Activated T-cell treated with anti-CD3 and anti-CD28 coated beads for 24 hours (primary cell): ENCODE measurements around the gene ZMYM2.
"Not testable (repeated sequence)": the region's sequence is repeated elsewhere in the genome, so short reads cannot be mapped to it uniquely, and the experiment has no call there.

Experiments
- DNase-seq: peaks from one replicate; pipeline ENCODE4 v3.0.0-alpha.2; 2020; ENCODE audit warnings: low read depth

The ZMYM2 gene

DNA sequence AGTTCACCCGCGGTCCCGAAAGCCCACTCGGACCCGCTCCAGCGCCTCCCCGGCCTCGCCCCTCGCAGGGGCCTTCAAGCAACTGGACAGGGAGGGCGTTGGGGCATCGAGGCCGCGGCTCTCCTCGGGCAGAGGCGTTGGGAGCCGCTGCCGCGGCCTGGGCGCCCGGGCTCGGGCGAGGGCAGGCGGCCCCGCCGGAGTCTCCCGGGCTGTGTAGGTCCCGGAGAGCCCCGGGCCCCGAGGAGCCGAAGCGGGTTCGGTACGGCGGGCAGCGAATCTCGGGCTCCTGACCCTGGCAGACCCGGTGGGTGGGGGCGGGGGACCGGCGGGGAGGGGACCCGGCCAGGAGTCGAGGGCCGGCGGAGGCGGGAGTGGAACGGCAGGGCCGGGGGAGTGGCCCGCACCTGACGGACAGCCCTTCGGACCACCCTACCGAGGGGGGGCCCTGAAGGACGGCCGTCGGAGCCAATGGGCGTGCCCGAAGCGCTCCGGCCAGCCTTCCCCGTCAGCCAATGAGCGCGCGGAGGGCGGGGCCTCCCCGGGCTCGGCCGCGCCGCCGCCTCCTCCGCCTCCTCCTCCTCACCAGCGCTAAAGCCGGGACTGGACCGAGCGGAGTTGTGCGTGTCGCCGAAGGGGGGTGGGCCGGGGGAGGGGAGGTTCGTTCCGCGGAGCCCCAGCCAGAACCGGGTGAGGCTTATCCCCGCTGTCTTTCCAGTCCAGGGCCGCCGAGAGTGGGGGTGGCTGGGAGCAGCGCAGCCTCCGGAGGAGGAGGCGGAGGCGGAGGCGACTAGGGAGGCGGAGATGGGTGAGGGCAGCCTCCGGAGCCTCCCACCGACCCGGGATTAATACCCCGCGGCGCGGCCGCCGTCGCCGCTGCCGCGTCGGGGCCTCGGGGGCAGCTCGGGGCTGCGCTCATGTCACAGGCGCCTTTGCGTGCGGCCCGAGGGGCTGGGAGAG, at the start of gene ZMYM2:
TSS of gene ZMYM2 (plus strand) at position 573 of the 957 bp plus-strand sequence. CDS start 34,346 bp downstream, outside the sequence.
- DNase-seq, result peak; percentile 96

DNA sequence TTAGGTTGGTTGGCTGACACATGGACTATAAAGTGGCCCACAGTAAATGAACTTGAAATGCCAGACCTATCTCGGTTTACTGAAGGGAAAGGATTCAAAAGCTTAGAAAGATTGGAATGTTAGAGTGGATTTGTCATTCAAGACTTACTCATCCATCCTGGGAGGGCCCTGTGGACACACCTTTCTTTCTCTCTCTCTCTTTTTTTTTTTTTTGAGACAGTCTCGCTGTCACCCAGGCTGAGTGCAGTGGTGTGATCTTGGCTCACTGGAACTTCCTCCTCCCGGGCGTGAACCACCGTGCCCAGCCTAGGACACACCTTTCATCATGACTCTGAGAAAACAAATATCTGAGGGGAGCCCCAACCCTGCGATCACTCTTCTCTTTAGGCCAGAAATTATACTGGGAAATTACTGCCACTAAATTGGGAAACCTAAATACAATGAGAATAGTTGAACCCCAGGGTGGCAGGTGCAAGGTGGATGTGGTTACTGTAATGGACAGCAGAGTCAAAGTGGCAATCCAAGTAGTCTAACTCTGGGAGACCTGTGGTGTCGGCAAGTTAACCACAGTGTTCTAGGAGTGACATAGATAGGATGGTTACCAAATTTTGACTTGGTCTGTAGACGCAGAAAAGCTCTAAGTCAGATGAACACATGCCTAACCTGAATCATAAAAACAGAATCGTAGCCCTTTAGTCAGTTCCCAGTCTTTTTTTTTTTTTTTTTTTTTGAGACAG, 48.0 kb upstream of the ZMYM2 start:
- no peak for DNase-seq

DNA sequence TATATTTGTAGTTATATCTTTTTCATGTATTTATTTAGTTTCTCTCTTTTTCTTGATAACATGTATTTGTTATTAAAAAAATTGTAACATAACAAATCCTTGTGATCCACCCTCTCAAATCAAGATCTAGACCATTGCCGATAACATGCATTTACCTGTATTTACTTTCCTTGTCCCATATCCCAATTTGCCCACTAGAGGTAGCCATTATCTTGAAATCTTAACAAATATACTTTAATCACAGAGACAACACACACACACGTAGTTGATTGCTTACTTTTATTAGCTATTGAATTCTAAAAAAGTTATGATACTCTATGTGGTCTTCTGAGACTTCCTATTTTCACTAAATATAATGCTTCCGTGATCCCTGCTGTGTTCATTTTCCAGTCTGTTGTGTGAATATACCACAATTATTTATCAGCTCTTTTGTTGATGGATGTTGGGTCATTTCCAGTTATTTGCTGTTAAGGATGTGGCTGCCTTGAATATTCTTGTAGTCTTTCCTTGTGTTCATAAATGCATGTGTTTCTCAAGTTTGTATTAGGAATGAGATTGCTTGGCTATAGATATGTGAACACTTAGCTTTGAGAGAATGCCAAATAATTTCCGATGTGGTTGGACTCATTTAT, 31.3 kb upstream of the ZMYM2 start:
- DNase-seq, result no peak

DNA sequence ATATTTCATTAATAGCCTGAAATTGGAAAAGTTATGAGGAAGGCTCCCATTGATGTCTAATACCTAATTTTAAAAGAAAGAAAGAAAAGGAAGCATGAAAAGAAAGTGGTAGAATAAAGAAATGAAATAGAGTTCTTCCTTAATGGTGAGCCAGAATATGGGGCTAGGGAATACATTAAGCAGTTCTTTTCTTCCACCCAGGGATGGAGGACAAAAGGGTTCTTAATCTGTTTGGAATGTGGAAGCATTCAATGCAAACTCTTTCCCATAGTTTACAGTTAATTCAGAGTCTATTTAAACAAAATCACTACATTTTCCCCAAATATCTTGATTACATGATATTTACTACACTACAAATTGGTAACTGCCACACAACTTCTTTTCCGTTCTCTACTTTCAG, 18.4 kb upstream of the ZMYM2 start:
- DNase-seq, result no peak

DNA sequence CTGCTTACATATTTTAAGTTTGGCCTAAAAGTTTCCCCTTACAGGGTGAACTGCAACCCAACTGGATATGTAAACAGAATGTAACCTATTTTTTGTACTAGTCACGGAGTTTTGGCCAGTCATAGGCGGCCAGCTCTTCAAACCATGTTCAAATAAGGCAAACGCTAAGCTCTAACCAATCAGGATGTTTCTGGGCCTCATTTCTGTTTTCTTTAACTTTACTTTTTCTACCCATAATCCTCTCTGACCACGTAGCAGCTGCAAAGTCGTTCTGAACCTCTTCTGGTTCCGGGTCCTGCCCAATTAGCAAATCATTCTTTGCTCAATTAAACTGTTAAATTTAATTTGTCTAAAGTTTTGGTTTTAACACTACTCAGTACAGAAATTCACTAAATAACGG, 8.2 kb upstream of the ZMYM2 start:
- DNase-seq, result no peak

DNA sequence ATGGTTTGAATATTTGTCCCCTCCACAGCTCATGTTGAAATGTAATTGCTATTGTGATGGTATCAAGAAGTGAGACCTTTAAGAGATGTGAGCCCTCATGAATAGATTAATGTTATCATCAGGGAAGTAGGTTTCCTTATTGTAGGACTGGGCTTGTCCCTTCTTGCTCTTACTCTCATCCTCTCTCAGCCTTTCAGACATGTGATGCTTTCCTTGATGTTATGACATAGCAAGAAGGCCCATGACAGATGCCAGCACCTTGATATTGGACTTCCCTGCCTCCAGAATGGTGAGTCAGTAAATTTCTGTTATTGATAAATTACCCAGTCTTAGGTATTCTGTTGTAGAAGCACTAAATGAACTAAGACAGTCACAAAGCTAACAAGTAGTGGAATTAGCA, 5.7 kb upstream of the ZMYM2 start:
- no peak for DNase-seq

DNA sequence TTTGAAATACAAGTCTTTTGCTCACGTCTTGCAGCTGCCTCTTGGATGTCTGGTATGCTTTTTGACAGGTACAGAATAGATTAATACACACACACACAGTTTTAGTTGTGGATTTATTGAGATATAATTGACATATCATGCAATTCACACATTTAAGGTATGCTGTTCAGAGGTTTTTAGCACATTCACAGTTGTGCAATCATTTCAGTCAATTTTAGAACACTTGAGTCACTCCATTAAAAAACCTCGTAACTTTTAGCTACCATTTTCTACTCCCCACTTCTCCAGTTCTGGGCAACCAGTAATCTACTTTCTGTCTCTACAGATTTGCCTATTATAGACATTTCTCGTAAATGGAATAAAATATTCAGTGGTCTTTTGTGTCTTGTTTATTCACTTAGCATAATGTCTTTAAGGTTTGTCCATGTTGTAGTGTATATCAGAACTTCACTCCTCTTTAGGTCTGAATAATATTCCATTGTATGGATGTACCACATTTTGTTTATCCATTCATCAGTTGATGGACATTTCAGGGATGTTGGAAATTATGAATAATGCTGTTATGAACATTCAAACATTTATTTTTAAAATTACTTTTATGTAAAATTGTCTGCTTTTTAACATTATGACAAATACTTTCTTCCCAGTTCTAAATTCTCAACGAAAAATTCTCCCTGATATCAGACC, 2.5 kb upstream of the ZMYM2 start:
- no peak for DNase-seq

DNA sequence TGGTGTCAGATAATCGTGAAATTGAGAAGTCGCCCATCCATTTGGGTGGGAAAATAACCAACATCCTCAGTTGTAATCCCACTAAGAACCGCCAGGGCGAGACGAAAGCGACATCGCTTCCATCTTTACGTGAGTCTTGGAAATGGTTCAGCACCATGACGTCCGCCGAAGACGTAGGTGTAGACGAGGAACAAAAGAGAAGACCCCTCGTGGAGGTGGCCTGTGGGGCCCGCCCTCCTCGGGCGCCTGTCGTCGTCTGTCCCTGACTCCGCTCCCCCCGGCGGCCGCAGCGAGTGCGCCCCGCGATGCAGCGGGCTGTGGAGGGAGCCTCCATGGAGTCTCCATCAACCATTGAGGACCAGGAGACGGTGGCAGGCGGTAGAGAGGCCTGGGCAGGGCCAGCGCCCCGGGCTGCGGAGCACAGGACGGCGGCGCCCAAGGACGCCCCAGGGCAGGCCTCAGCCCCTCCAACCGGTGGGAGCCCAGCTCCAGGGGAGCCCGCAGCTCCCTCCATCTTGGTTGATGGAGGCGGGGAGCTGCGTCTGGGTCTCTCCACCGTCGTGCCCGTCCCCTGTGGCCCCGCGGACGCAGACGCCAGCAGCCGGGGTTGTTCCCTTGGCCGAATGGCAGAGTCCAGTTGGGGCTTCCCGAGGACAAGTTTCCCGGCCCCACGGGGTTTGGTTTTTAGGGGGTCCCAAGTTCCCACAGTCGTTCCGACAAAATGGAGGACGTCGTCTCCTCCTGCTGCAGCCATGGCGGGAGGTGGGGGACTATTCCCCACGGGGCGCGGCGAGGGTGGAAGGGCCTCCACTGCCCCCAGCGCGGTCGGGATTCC, 990 bp upstream of the ZMYM2 start:
- DNase-seq, result peak; percentile 74

DNA sequence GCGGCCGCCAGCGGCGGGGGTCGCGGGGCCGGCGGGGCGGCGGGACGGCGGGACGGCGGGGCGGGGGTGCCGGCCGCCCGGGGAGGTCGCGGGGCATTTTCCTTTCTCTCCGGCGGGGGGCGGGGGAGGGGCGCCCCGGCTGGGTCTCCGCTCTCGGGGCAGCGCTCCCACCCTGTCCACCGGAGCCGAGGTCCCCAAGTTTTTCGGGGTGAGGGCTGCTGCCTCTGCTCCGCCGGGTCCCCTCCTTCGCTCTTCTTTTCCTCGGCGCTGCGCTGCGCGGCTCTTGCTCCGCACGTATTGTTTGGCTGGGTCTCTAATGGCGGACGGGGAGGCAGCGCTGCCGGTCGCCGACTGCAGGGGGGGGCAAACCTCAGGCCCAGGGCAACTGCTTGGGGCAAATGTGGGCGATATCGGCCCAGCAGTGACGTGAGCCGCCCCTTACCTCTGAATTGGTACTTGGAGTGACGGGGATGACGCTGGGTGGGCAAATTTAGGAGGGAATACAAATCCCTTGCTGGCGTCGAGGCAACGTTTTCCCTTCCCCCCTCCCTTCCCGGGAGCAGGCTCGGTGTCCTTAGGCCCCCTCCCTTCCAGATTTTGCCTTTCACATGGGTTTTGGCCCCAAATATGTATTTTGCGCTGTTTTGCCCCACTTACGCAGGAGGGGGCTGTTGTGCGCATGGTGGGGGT, 759 bp downstream of the ZMYM2 start:
- DNase-seq, result peak; percentile 64

DNA sequence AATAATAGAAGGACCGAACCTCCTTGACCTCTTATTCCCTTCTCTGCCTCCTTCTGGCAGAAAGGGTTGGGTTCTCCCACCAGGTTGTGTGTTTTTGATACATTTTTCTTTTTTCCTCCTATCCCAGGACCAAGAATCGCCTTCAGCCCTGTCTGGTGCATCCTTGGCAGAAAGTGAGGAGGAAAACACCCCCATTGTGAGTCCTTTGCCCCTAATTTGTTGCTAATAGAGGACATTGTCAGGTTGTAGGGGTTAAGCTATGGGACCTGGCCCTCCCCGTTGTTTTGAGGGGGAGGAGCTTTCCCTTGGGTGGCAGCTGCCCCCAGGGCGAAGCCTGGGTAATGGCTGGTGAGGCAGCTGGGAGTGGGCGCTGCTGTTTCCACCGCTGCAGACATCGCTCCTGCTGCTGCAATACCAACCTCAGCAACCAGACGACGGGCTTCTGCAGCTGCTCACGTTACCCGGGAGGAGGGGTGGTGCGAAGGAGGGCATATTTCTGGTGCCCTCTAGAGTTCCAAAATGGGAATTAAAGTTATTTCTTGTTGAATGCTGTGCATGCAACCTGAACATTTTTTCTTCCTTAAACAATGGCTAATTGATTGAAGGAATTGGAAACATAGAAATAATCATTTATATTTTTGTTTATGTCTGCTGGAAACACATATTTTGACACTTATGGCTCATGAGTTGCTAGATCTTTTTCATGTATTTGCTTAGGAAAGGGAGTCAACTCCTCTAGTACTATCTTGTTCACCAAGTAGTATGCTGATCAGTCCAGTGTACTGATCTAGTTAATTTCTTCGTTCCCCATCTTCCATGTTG, 1.5 kb downstream of the ZMYM2 start:
- peak; percentile 81 for DNase-seq

DNA sequence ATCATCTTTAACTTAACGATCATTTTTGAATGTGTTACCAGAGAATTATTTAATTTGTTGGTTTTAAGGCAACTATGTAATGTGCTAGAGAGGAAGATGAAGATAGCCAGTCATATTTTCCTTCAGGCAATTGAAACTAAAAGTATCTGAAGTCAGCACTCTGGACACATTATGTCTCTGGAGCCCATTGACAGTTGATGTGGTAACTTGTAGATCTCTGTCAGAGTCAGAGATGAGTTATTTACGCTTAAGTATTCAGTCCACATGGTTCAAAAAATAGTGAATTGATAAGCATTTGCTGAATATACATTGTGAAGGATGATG, 2.1 kb downstream of the ZMYM2 start:
- no peak for DNase-seq

DNA sequence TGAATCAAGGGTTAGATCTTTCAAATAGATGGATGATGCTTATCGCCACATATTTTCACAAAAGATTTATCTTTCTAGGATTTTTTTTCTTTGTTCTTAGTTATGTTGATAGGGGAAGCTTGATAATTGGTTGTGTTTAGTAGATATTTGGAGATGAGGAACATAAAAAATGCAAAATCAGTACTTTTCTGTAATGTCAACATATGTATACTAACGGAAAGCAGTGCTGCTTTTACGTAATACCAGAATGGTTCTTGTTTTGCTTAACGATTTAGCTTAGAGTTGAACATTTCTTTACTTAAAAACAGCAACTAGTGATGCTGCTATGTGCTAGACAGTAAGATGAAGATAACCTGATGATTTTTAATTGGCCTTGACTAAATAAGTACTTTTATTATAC, 3.0 kb downstream of the ZMYM2 start:
- DNase-seq, result no peak

DNA sequence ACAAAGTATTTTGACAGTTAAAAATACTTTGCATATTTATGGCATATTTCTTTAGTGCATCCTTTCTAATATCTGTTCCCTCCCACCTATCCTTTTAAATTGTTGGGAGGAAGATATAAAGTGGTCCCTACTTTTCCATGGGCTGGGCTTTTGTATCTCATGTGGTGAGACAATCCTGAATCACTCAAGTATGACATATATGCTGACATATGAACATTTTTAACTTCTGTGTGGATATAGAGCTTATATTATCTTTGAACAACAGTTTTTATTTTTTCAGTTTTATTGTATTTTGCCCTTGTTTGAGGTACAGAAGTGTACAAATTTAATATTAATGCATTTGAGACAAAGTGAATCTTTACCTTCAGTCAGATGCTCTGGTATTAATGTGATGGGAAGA, 3.4 kb downstream of the ZMYM2 start:
- DNase-seq, result no peak

DNA sequence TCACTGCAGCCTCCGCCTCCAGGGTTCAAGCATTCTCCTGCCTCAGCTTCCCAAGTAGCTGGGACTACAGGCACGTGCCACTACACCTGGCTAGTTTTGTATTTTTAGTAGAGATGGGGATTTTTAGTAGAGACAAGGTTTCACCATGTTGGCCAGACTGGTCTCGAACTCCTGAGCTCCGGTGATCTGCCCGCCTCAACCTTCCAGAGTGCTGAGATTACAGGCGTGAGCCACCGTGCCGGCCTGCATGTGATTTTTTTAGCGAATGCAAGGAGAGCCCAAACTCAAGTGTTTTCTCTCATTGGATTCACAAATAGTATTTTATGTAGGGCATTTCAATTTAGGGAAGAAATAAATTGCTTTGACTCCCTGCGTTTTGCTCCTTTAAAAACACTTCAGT, 4.4 kb downstream of the ZMYM2 start:
- DNase-seq, result no peak

DNA sequence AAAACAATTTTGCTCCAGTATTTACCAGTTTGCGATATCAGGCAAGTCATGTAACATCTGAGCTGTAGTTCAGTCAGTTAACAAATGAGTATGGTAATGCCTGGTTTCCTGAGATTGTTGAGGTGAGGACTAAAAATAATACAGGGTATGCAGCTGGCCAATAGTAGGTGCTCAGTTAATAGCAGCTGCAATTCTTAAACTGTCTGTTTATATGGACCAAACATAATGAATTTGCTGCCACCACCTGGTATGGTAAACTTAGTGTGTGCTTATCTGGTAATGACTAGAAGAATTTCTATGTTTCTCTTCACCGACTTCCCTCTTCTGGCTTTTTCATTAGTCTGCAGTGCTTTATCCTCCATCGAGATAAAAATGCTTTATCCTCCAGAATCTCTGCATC, 9.1 kb downstream of the ZMYM2 start:
- no peak for DNase-seq

DNA sequence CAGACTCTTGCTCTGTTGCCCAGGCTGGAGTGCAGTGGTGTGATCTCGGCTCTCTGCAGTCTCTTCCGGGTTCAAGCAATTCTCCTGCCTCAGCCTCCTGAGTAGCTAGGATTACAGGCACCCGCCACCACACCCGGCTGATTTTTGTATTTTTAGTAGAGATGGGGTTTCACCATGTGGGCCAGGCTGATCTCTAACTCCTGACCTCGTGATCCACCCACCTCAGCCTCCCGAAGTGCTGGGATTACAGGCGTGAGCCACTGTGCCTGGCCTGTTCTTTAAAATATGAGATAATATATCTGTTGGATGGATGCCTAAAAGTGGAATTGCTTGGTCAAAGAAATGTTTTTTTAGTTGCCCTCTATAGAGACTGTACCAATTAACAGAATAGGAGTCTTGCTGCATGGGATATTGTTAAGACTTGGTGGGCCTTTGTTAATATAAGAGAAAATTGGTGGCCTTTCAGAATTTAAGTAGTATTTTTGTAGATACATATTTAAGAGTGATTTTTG, 16.0 kb downstream of the ZMYM2 start:
- not testable (repeated sequence) for DNase-seq

DNA sequence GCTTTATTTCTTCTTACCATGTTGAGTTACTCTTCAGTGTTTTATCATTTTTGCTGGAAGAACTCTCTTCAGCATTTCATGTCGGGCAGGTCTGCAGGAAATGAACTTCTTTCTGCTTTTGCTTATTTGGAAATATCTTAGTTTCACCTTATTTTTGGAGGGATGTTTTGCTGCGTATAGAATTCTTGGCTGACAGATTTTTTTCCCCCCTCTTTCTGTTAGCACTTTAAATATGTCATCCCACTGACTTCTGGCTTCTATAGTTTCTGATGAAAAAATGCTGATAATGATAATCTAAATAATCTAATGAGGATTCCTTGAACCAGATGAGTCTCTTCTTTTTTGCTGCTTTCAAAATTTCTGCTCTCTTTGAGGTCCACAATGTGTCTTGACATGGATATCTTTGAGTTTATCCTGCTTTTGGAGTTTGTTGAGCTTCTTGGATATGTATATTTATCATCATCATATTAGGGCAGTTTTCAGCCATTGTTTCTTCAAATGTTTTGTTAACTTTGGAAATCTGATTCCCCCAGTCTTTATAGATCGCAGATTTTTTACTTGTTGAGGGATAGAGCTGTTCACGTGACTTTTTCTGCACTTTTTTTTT, 20.4 kb downstream of the ZMYM2 start:
- no peak for DNase-seq

DNA sequence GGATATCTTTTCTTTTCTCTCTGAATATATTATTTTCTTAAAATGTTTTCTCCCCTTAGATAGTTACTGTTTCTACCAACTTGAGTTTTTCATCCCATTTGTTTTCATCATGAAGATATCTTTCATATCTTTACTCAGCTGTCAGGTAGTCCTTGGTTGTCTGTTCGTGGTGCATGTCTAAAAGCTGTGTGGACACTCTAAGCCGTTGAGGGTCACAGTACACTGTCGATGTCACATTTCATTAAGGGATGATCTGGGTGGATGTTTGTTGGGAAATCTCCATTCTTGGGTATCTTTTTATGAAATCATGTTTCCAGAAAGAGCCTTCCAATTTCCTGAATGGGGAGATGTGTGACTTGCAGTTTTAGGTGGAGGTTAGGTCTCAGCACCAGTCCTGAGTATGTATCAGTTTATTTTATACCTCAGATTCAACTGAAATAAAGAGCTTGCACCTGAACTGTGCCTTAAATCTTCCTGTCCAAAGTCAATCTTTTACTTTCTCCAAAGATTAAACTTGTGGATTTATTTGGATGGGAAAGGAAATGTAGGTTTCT, 23.2 kb downstream of the ZMYM2 start:
- no peak for DNase-seq
